GM12874 (cell line): ENCODE measurements around the gene FADS6.

Experiments used
- CTCF ChIP-seq: IDR thresholded peaks from 2 replicates; pipeline ENCODE4 v1.5.1; 2011; ENCODE audit warnings: low read depth, mild to moderate bottlenecking, control low read depth, low read length, moderate library complexity; ENCODE audit not compliant: insufficient read depth

The FADS6 gene

GRCh38 chr17:74922694-74923537 is 29.5 kb upstream of the FADS6 start, which contains the start of gene USH1G:
USH1G (minus strand) TSS chr17:74923255; CDS start chr17:74923073, 182 bp downstream.
- TF ChIP-seq CTCF: no peak

- TF ChIP-seq CTCF: no peak
Measured at GRCh38 chr17:74922172-74922571, 28.7 kb upstream of the FADS6 start.

- no peak for TF ChIP-seq CTCF
Measured at GRCh38 chr17:74921769-74922168, 28.3 kb upstream of the FADS6 start.

- TF ChIP-seq CTCF: no peak
Measured at GRCh38 chr17:74921026-74921681, 27.7 kb upstream of the FADS6 start.

GRCh38 chr17:74920642-74921025 is 27.2 kb upstream of the FADS6 start:
- TF ChIP-seq CTCF: no peak

GRCh38 chr17:74920306-74920620 is 26.8 kb upstream of the FADS6 start:
- no peak for TF ChIP-seq CTCF

GRCh38 chr17:74919440-74920305 is 26.2 kb upstream of the FADS6 start:
- TF ChIP-seq CTCF: no peak
